HG02884 (cell line): ENCODE measurements around the gene OPN1MW.
"Not testable (repeated sequence)": the region's sequence is repeated elsewhere in the genome, so short reads cannot be mapped to it uniquely, and the experiment has no call there.

Experiments used
- ATAC-seq: cut with Tn5 transposase; IDR thresholded peaks from one replicate; pipeline ENCODE4 v1.9.1; 2021; ENCODE audit warnings: mild to moderate bottlenecking, moderate library complexity; ENCODE audit not compliant: unreplicated experiment

The OPN1MW gene

DNA sequence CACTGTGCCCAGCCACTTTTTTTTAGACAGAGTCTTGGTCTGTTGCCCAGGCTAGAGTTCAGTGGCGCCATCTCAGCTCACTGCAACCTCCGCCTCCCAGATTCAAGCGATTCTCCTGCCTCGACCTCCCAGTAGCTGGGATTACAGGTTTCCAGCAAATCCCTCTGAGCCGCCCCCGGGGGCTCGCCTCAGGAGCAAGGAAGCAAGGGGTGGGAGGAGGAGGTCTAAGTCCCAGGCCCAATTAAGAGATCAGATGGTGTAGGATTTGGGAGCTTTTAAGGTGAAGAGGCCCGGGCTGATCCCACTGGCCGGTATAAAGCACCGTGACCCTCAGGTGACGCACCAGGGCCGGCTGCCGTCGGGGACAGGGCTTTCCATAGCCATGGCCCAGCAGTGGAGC, at the start of gene OPN1MW:
TSS of gene OPN1MW (plus strand) at position 301 of the 400 bp plus-strand sequence. CDS start at position 383, 82 bp downstream.
- not testable (repeated sequence) for ATAC-seq

DNA sequence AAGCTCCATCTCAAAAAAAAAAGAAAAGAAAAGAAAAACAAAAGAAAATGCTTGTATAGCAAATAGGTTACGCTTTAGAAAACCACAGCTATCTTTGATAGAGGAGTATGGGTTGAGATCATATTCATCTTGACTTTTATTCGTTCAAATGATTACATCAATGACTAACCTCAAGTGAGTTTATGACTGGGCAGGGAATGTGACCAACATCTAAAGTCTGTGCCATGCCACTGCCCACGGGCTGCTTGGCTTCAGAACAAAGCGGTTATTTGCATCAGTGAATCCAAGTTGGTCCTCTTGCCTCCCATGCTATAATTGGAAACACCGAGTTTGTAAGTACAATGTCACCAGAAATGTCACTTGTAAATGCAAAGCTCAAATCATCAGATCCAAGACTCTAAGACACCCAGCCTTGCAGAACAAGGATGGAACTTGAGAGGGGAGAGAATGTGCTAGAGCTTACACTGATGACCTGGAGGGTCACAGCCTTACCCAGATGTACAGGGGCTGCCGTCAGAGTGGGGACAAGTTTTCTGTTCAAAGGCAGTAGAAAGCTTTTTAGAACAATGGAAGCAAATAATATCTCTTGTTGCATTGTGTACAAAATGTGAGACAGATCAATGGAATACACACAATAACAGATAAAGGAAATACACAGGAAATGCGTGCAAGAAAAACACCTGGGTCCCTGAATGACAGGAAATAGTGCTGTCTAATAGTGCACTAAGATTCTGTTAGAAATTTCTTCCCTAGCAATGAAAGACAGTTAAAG, 46.8 kb upstream of the OPN1MW start:
- no peak for ATAC-seq

DNA sequence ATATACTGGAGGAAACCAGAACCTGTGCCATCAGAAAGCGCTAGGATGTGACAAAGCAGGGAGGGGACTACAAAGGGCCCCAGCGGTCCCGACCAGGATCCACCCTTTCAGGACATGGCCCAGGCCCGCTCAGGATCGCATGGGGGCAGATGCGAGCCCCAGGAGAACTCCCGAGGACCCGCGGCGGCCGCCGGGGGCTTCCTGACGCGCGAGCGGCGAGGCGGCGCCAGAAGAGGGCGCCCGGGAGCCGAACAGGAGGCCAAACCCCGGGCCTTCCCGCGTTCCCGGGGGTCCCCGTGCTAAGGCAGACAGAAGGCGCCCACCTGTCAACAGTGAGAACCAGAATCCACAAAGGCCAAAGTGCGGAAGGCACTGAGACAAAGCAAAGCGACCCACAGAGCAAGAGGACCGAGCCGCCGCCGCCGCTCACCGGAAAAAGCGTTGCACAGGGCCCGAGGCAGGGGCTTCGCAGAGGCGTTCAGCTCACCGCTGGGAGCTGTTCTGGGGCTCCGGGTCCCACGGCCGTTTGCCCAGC, 45.7 kb upstream of the OPN1MW start:
- no peak for ATAC-seq

DNA sequence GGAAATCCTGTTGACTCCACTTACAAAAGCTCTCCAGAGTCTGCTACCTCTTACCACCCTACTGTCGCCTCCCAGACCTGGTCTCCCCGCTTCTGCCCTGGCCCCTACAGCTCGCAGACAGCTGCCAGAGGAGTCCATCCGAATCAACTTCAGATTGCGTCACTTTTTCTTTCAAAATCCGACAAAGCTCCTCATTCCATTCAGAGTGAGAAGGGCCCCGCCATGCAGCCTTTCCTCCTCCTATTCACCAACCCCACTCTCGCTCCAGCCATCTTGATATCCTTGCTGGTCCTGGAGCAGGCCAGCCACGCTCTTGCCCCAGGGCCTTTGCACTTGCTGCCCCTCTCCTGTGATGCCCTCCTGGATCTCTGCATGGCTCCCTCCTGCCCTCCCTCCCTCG, 43.5 kb upstream of the OPN1MW start:
- ATAC-seq, result no peak

DNA sequence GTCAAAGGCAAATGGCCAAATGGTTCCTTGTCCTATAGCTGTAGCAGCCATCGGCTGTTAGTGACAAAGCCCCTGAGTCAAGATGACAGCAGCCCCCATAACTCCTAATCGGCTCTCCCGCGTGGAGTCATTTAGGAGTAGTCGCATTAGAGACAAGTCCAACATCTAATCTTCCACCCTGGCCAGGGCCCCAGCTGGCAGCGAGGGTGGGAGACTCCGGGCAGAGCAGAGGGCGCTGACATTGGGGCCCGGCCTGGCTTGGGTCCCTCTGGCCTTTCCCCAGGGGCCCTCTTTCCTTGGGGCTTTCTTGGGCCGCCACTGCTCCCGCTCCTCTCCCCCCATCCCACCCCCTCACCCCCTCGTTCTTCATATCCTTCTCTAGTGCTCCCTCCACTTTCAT, 42.2 kb upstream of the OPN1MW start:
- no peak for ATAC-seq

DNA sequence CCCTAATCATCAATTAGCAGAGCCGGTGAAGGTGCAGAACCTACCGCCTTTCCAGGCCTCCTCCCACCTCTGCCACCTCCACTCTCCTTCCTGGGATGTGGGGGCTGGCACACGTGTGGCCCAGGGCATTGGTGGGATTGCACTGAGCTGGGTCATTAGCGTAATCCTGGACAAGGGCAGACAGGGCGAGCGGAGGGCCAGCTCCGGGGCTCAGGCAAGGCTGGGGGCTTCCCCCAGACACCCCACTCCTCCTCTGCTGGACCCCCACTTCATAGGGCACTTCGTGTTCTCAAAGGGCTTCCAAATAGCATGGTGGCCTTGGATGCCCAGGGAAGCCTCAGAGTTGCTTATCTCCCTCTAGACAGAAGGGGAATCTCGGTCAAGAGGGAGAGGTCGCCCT, 41.7 kb upstream of the OPN1MW start:
- ATAC-seq, result no peak

DNA sequence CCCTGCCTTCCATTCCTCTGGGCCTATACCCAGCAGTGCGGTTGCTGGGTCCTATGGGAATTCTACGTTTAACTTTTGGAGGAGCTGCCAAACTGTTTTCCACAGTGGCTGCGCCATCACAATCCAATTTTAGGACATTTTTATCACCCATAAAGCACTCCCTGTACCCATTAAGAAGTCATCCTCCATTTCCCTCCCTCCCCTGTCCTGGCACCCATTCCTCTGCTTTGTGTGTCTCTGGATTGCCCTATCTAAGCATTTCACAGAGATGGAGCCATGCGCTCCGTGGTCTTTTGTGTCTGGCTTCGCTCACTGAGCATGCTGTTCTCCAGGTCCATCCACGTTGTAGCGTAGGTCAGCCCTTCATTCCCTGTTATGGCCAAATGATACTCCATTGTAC, 40.0 kb upstream of the OPN1MW start:
- no peak for ATAC-seq

DNA sequence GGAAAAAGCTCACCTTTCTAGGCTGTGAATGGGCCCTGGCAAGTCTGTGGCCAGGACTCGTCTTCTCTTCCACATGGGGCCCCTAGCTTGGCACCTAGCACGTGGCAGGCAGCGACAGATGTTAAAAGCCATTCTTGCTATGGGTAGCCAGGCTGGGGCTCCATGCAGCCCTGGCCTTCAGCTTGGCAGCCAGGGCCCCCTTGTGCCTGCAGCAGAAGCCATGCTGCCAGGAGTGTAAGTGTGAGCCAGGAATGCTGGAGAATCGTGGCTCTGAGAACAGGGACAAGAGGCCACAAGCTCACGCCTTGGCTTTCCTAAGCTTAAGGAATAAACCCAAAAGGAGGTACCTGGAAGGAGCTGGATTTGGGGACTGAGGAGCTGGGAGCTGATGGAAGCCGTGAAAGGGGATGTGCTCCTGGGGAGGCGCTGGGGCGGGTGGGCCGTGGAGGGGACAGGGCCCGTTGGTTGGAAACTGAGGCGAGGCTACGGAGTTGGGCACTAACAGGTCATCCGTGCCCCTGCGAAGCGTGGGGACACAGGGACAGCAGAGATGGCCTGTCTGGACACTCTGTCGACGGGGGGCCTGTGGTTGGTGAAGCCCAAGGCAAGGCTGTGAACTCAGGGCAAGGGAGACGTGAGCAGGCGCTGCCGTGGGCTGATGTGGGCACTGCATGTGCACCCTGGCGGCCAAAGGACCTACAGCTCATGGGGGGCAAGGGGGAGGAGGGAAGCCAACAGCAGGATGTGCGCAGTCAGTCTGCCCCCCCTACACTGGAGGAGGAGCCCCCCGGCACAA, 39.2 kb upstream of the OPN1MW start:
- no peak for ATAC-seq

DNA sequence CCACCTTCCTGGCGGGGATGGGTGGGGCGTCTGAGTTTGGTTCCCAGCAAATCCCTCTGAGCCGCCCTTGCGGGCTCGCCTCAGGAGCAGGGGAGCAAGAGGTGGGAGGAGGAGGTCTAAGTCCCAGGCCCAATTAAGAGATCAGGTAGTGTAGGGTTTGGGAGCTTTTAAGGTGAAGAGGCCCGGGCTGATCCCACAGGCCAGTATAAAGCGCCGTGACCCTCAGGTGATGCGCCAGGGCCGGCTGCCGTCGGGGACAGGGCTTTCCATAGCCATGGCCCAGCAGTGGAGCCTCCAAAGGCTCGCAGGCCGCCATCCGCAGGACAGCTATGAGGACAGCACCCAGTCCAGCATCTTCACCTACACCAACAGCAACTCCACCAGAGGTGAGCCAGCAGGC, 38.4 kb upstream of the OPN1MW start, which contains the start of gene OPN1LW:
TSS of gene OPN1LW (plus strand) at position 234 of the 400 bp plus-strand sequence. CDS start at position 275, 41 bp downstream.
- not testable (repeated sequence) for ATAC-seq

DNA sequence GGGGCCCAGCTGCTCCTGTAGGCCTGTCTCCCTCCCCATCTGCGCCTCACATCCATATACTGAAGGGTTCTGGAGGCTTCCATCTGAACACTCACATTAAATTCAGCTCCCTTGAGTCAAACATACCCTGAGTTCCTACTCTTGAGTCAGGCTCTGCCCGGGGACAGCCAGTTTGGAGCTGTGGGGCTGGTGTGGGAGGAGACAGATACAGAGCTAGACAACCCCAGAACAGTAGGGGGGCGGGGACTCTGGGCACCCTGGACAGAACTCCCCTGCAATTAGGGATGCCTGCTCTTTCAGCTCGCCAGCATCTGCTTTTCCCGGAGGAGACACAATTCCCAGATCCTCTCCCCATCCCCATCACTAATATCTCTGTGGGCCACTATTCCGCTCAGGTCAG, 31.4 kb upstream of the OPN1MW start:
- not testable (repeated sequence) for ATAC-seq

DNA sequence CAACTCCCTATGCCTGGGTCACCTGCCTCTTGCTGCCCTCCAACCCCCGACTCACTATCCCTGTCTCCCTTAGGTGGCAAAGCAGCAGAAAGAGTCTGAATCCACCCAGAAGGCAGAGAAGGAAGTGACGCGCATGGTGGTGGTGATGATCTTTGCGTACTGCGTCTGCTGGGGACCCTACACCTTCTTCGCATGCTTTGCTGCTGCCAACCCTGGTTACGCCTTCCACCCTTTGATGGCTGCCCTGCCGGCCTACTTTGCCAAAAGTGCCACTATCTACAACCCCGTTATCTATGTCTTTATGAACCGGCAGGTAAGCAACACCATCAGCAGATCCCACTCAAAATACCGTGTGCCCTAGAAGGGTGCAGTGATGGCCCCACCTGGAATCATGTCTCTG, 26.2 kb upstream of the OPN1MW start:
- not testable (repeated sequence) for ATAC-seq

DNA sequence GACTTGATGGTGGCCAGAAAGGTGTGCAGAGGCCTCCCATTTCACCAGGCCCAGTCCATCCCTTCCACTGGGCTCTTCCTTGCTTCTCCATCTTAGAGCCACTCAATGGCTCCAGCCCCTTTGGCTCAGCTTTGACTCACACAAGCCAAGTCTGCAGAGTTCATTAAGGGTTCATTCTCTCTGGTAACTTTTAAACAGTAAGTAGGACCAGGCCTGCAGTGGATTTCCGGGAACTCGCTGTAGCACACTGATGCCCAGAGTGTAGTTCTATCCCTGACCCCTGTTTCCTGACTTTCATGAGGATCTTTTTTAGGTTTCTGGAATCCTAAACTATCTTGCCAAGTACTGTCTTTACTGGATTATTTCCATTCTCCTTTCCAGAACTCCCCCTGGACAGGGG, 25.2 kb upstream of the OPN1MW start:
- ATAC-seq, result not testable (repeated sequence)

DNA sequence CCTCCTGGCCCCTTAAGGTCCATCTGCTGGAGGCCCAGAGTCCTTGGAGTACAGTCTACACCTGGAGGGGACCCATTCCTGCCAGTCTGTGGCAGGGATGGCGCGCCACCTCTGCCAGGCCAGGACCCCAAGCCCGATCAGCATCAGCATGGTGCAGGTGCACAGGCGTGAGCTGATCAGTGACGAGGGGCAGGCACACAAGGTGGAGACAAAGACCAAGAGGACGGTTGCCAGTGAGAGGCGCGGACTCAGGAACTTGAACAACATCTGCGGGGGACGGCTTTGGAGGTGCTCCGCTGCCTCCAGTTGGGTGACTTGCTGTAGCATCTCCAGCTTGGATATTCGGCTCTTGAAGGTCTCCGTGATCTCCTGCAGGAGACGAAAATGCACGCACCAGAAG, 23.1 kb upstream of the OPN1MW start:
- ATAC-seq, result not testable (repeated sequence)

DNA sequence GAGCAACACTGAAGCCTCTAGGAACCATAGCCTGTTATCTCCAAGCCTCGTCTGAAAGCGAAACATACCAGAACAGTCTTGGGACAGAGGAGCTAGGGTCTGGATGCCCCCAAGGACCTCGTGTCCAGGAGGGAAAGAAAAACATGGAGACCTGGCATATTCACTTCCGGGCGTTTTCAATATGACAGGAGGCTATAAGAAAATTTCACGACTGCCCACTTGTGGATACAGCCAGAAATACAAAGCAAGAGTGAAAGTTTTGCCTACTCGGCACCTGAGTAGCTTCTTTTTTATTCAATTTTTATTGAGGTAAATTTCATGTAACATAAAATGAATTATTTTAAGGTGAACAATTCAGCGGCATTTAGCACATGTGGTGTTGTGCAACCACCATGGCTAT, 17.5 kb upstream of the OPN1MW start:
- ATAC-seq, result not testable (repeated sequence)

DNA sequence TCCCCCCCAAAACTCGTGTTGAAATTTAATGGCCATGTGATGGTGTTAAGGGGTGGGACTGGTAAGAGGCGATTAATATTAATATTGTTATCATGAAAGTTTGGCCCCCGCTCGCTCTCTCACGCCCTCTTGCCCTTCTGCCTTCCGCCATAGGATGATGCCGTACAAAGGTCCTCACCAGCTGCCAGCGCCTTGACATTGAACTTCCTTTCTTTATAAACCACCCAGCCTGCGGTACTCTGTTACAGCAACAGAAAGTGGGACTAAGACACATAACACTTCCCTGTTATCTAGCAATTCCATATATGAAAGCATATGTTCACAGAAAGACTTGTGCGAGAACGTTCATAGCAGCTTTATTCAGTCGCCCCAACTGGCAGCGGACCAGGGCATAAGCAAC, 14.0 kb upstream of the OPN1MW start:
- not testable (repeated sequence) for ATAC-seq

DNA sequence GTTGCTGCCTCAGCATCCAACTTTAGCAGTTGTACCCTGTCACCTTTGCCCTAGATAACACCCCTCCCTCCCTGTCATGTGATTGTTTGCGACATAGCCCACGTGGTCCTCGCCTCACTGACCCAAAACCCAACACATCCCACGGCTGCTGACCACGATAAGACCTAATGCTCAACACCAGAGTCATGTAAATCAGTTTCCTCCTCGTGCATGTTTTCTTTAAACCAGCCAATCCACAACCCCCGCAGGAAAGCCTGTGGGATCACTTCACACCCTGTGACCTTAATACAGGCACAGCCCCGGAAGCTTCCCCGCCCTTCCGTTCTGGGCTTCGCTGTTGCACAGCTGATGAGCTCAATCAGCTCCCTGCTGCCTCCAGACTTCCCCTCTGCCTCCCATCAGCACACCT, 9.9 kb upstream of the OPN1MW start:
- ATAC-seq, result not testable (repeated sequence)

DNA sequence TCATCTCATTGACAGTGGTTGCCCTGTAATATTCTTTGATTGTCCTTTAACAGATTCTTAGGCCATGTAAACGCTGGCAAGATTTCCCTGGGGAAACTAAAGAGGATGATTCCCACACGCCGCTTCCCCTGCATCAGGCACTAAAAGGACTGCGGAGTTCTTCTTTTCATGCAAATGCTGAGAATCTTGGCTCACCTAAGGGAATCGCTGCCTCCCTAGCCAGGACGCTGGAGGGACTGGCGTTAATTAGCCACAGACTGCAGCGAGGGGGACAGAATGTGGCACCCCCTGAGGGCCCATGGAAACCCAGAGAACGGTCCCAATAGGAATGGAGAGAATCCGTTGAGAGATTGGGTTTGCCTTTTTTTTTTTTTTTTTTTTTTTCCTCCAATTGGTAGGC, 8.0 kb upstream of the OPN1MW start:
- ATAC-seq, result not testable (repeated sequence)

DNA sequence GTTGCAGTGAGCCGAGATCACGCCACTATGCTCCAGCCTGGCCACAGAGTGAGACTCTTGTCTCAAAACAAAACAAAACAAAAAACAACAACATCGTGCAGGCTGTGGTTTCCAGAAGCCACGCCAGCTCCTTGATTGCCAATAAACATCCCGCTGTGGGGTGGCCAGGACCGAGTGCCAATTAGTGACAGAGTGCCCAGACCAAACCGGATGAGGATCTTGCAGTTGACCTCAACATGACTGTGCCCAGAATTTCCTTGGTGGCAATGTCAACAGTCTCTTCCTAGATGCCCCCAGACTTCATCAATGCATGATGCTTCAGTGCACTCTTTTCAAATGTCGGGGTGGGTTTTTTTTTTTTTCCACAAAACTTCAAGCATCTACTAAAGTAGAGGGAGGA, 1.4 kb downstream of the OPN1MW start:
- ATAC-seq, result not testable (repeated sequence)

DNA sequence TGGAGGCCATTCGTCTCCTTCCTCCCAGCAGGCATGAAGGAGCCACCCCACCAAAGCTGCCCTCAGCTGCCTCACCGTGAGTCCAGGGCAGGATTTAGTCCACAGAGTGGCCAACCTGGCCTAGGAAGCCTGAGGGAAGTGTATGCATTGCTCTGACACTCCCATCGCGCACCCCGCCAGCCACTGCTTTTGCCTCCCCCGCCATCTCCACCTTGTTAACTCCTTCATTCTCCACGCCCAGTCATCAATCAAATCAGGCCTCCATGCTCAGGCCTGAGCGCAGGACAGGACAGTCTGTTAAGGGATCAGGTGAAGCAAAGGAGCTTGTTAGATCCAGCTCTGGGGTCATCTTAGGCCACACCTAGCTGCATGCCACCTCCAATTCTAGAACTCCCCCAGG, 10.4 kb downstream of the OPN1MW start:
- not testable (repeated sequence) for ATAC-seq

DNA sequence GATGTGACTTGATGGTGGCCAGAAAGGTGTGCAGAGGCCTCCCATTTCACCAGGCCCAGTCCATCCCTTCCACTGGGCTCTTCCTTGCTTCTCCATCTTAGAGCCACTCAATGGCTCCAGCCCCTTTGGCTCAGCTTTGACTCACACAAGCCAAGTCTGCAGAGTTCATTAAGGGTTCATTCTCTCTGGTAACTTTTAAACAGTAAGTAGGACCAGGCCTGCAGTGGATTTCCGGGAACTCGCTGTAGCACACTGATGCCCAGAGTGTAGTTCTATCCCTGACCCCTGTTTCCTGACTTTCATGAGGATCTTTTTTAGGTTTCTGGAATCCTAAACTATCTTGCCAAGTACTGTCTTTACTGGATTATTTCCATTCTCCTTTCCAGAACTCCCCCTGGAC, 11.9 kb downstream of the OPN1MW start:
- not testable (repeated sequence) for ATAC-seq

DNA sequence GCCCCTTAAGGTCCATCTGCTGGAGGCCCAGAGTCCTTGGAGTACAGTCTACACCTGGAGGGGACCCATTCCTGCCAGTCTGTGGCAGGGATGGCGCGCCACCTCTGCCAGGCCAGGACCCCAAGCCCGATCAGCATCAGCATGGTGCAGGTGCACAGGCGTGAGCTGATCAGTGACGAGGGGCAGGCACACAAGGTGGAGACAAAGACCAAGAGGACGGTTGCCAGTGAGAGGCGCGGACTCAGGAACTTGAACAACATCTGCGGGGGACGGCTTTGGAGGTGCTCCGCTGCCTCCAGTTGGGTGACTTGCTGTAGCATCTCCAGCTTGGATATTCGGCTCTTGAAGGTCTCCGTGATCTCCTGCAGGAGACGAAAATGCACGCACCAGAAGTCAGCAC, 14.1 kb downstream of the OPN1MW start:
- not testable (repeated sequence) for ATAC-seq
